ENCODE data around the gene ZNF385C.
A peak's percentile ranks its signal among the peaks of the same experiment; 100 is the strongest.
"Not testable (repeated sequence)": the region's sequence is repeated elsewhere in the genome, so short reads cannot be mapped to it uniquely, and the experiment has no call there.

The ZNF385C gene

GRCh38 chr17:42016941-42017865 lies 81.1 kb downstream of the ZNF385C start, which contains the start of gene DNAJC7:
TSS of gene DNAJC7 (minus strand) at chr17:42017439. CDS start at chr17:42017416, 23 bp downstream.
- peak; percentile 81 to 84 for DNase-seq

GRCh38 chr17:42016411-42016831 lies 81.9 kb downstream of the ZNF385C start:
- DNase-seq = no peak

- DNase-seq = not testable (repeated sequence)
These were observed 84.5 kb downstream of the ZNF385C start for GRCh38 chr17:42013740-42014139.

- not testable (repeated sequence) for DNase-seq
These were observed 85.9 kb downstream of the ZNF385C start for GRCh38 chr17:42012363-42012762.

- DNase-seq = no peak
These were observed 87.3 kb downstream of the ZNF385C start for GRCh38 chr17:42010898-42011516.

GRCh38 chr17:42010266-42010680 lies 88.0 kb downstream of the ZNF385C start:
- not testable (repeated sequence) for DNase-seq

- no peak for DNase-seq
These were observed 89.1 kb downstream of the ZNF385C start for GRCh38 chr17:42009170-42009569.

GRCh38 chr17:42005166-42005565 lies 93.1 kb downstream of the ZNF385C start:
- no peak for DNase-seq

GRCh38 chr17:42002792-42003301 lies 95.4 kb downstream of the ZNF385C start:
- no peak for DNase-seq

- DNase-seq = no peak
These were observed 96.0 kb downstream of the ZNF385C start for GRCh38 chr17:42002175-42002791.

- DNase-seq = no peak
These were observed 96.5 kb downstream of the ZNF385C start for GRCh38 chr17:42001729-42002128.

- no peak for DNase-seq
These were observed 97.7 kb downstream of the ZNF385C start for GRCh38 chr17:42000413-42001133.

- DNase-seq = no peak
These were observed 99.8 kb downstream of the ZNF385C start for GRCh38 chr17:41998497-41998896.

GRCh38 chr17:41996855-41997164 lies 101.5 kb downstream of the ZNF385C start:
- DNase-seq = no peak

- DNase-seq = no peak
These were observed 105.7 kb downstream of the ZNF385C start for GRCh38 chr17:41992576-41992975.

GRCh38 chr17:41989702-41990419 lies 108.4 kb downstream of the ZNF385C start:
- DNase-seq = no peak

GRCh38 chr17:41988418-41988817 lies 109.9 kb downstream of the ZNF385C start:
- DNase-seq = no peak

- DNase-seq = no peak
These were observed 110.6 kb downstream of the ZNF385C start for GRCh38 chr17:41987642-41988041.

GRCh38 chr17:41986634-41987033 lies 111.6 kb downstream of the ZNF385C start:
- no peak for DNase-seq

GRCh38 chr17:41985919-41986318 lies 112.4 kb downstream of the ZNF385C start:
- DNase-seq = no peak

- no peak for DNase-seq
These were observed 113.8 kb downstream of the ZNF385C start for GRCh38 chr17:41984454-41984853.
